PC-3 (cell line): Measurements from ENCODE around the gene PLA2G2C. TPM values are rescaled to one million over a fixed set of nuclear protein-coding genes. Genes with fewer than 3 reads are reported as not detected.

Experiments used
- ATAC-seq: fragments of 200-7000 bp; cut with Tn5 transposase; 2 replicates; pipeline ENCODE4 v1.9.1; 2020; ENCODE audit warnings: mild to moderate bottlenecking, moderate library complexity
- BruUV-seq: library from RNA; stranded (reverse); fragments of 400-500 nt; replicated peaks from 2 replicates; lab custom pipeline; 2021; lab: Mats Ljungman, UMichigan
- CTCF ChIA-PET: fragments of 300-600 bp; sonication (Branson Sonifier 250); formaldehyde crosslinking; loops from one replicate; lab custom pipeline; 2022; ENCODE audit warnings: antibody characterized with exemption; lab: Charles Lee
- POLR2A ChIA-PET: fragments of 300-600 bp; sonication (Branson Sonifier 250); formaldehyde crosslinking; loops from one replicate; lab custom pipeline; 2022; ENCODE audit warnings: antibody characterized with exemption; ENCODE audit not compliant: unreplicated experiment; lab: Charles Lee
- DNase-seq: peaks from one replicate; pipeline ENCODE4 v3.0.0-alpha.2; 2015
- H2AFZ ChIP-seq: fragments of 300-600 bp; sonication (generic); 2 replicates; pipeline ENCODE4 v1.6.0; 2016; ENCODE audit warnings: antibody characterized with exemption, low read length
- H3F3A ChIP-seq: fragments of 300-600 bp; sonication (generic); one replicate; pipeline ENCODE4 v1.6.0; 2017; ENCODE audit warnings: antibody characterized with exemption, low read length, control low read depth, mild to moderate bottlenecking; ENCODE audit not compliant: unreplicated experiment
- H3K27ac ChIP-seq: fragments of 300-600 bp; sonication (generic); 2 replicates; pipeline ENCODE4 v1.5.1; 2016; ENCODE audit warnings: mild to moderate bottlenecking, low read length
- H3K27me3 ChIP-seq: fragments of 300-600 bp; sonication (generic); 2 replicates; pipeline ENCODE4 v1.6.1; 2016; ENCODE audit warnings: low read length, mixed read lengths
- H3K36me3 ChIP-seq: fragments of 300-600 bp; sonication (generic); 2 replicates; pipeline ENCODE4 v1.6.1; 2016; ENCODE audit warnings: low read depth, mixed run types, low read length, mixed read lengths
- H3K4me1 ChIP-seq: fragments of 300-600 bp; sonication (generic); 2 replicates; pipeline ENCODE4 v1.5.1; 2016; ENCODE audit warnings: low read length; ENCODE audit not compliant: insufficient read depth
- H3K4me2 ChIP-seq: fragments of 300-600 bp; sonication (generic); 2 replicates; pipeline ENCODE4 v1.6.0; 2016; ENCODE audit warnings: low read length
- H3K4me3 ChIP-seq: fragments of 300-600 bp; sonication (generic); 2 replicates; pipeline ENCODE4 v1.5.1; 2016; ENCODE audit warnings: mild to moderate bottlenecking, low read length, mixed read lengths
- H3K79me2 ChIP-seq: fragments of 300-600 bp; sonication (generic); 2 replicates; pipeline ENCODE4 v1.6.1; 2017; ENCODE audit warnings: low read length, mixed read lengths
- H3K9ac ChIP-seq: fragments of 300-600 bp; sonication (generic); 2 replicates; pipeline ENCODE4 v1.6.0; 2016; ENCODE audit warnings: mild to moderate bottlenecking, low read length
- H3K9me2 ChIP-seq: fragments of 300-600 bp; sonication (generic); replicated peaks from 2 replicates; pipeline ENCODE4 v1.6.1; 2016; ENCODE audit warnings: mixed run types, low read length, mixed read lengths
- H3K9me3 ChIP-seq: fragments of 300-600 bp; sonication (generic); 2 replicates; pipeline ENCODE4 v1.6.1; 2016; ENCODE audit warnings: low read length, mixed read lengths
- H4K20me1 ChIP-seq: fragments of 300-600 bp; sonication (generic); 2 replicates; pipeline ENCODE4 v1.6.1; 2016; ENCODE audit warnings: low read length, mixed read lengths
- CTCF ChIP-seq: fragments of 300-600 bp; sonication (generic); conservative IDR thresholded peaks from 2 replicates; pipeline ENCODE4 v1.5.1; 2017; ENCODE audit warnings: antibody characterized with exemption, low read depth, mild to moderate bottlenecking, low read length
- EZH2 ChIP-seq: fragments of 300-600 bp; sonication (generic); IDR thresholded peaks from one replicate; pipeline ENCODE4 v1.6.1; 2017; ENCODE audit warnings: antibody characterized with exemption, mild to moderate bottlenecking, low read length; ENCODE audit not compliant: unreplicated experiment
- EZH2phosphoT487 ChIP-seq: fragments of 300-600 bp; sonication (generic); IDR thresholded peaks from 2 replicates; pipeline ENCODE4 v1.6.1; 2018; ENCODE audit warnings: mild to moderate bottlenecking, antibody characterized with exemption, low read length, borderline replicate concordance
- intact Hi-C: fragments of 100-400 bp; cut with micrococcal nuclease; formaldehyde crosslinking; loops from 2 replicates; pipeline ENCODE4 v1.9.0; 2023
- total RNA-seq: library from RNA; depleted of rRNA; stranded (reverse); fragments of >200 nt; gene quantifications from 2 replicates; pipeline ENCODE4 v1.2.3, GENCODE V29; 2014

PLA2G2C gene
- total RNA-seq, 1 experiment from 2014 or later: not detected

- H3K36me3 ChIP-seq: no peaks in the 10 kb centered on the region
- peaks cover 31% of the 10 kb centered on the region for H3K4me1 ChIP-seq
- no peak for DNase-seq
- H4K20me1 ChIP-seq: no peaks in the 10 kb centered on the region
- POLR2A ChIA-PET: no interaction called here
- no peak for TF ChIP-seq CTCF
- no peak for TF ChIP-seq EZH2
- no peak for TF ChIP-seq EZH2phosphoT487
- H3K27ac ChIP-seq: no peak overlapping the region
- H3K27me3 ChIP-seq: no peaks in the 10 kb centered on the region
- intact Hi-C loops: no loop called here
- no peak overlapping the region for H3K4me3 ChIP-seq
- CTCF ChIA-PET: no interaction called here
- H3K79me2 ChIP-seq: no peaks in the 10 kb centered on the region
- no peaks in the 10 kb centered on the region for H3K9me3 ChIP-seq
- H3F3A ChIP-seq: no peaks in the 10 kb centered on the region
- no peaks in the 10 kb centered on the region for H3K9me2 ChIP-seq
- ATAC-seq: no peak
- no TSS peak for BruUV-seq
- H3K9ac ChIP-seq: no peak overlapping the region
- no peak overlapping the region for H3K4me2 ChIP-seq
- H2AFZ ChIP-seq: no peak overlapping the region
Measured at GRCh38 chr1:20202166-20202565, 15.8 kb upstream of the PLA2G2C start.

- CTCF ChIA-PET: no interaction called here
Measured at GRCh38 chr1:20200966-20201365, 14.6 kb upstream of the PLA2G2C start.

More at GRCh38 chr1:20200966-20201365, 14.6 kb upstream of the PLA2G2C start:
- H3K9ac ChIP-seq: no peak overlapping the region
- no peak for ATAC-seq
- H3K79me2 ChIP-seq: no peaks in the 10 kb centered on the region
- no peak overlapping the region for H2AFZ ChIP-seq
- H3K9me2 ChIP-seq: no peaks in the 10 kb centered on the region
- no peak overlapping the region for H3K4me3 ChIP-seq
- intact Hi-C loops: no loop called here
- peaks cover 35% of the 10 kb centered on the region for H3K4me1 ChIP-seq
- no peaks in the 10 kb centered on the region for H3K36me3 ChIP-seq
- no peaks in the 10 kb centered on the region for H3K9me3 ChIP-seq
- no peaks in the 10 kb centered on the region for H4K20me1 ChIP-seq
- TF ChIP-seq CTCF: no peak
- no peak for TF ChIP-seq EZH2phosphoT487
- TF ChIP-seq EZH2: no peak
- no peaks in the 10 kb centered on the region for H3K27me3 ChIP-seq
- H3F3A ChIP-seq: no peaks in the 10 kb centered on the region
- no peak for DNase-seq
- H3K27ac ChIP-seq: no peak overlapping the region
- POLR2A ChIA-PET: no interaction called here
- no peak overlapping the region for H3K4me2 ChIP-seq
- no TSS peak for BruUV-seq
